NB4 (cell line): ENCODE measurements around the gene LRRC4B.

Source experiments
- DNase-seq: peaks from one replicate; pipeline ENCODE4 v3.0.0; 2010; ENCODE audit warnings: low read depth
- H3K4me3 ChIP-seq: one replicate; pipeline ENCODE4 v1.5.1; 2011; ENCODE audit warnings: mild to moderate bottlenecking, low read depth, low read length, moderate library complexity
- MAX ChIP-seq: IDR thresholded peaks from 2 replicates; pipeline ENCODE4 v1.6.1; 2011; ENCODE audit warnings: low read depth, low read length
- MYC ChIP-seq: IDR thresholded peaks from 2 replicates; pipeline ENCODE4 v1.6.1; 2011; ENCODE audit warnings: low read depth, low read length
- POLR2A ChIP-seq: IDR thresholded peaks from 2 replicates; pipeline ENCODE4 v1.6.1; 2011; ENCODE audit warnings: mild to moderate bottlenecking; ENCODE audit not compliant: insufficient read length; ENCODE audit errors: extremely low read depth
- TF ChIP-seq, protein P1 (sequence below): IDR thresholded peaks from one replicate; pipeline ENCODE4 v1.5.1; 2012; ENCODE audit warnings: low read depth, low read length

LRRC4B gene

DNA sequence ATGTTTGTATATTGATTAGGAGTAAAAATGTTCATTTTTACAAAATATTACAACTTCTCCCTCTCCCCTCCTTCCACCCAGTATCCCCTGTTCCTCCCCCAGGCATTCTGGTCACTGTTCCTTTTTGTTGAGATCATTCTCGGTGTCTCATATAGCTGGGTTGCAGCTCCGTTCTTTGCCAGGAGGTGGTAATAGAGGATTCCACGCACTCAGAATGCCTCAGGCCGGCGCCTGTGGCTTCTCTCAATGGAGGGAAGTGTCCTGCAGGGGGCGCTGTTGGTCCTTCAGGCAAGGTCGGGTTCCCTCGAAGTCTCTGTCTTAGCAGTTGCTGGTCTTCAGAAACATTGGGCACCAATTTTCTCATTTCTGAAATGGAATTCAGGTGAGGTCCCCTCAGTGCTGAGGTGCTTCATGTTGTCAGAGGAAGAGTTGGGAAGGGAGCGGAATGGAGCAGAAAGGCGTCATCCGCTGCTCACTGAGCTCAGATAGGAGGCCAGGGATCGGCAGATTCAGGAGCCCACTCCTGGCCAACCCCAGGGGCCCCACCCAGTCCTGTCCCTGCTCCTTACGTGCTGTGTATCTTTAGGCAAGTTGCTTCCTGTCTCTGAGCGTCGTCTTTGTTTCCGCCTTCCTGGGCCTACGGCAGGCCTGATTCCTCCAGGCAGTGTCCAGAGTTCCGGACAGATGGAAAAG, 81.3 kb downstream of the LRRC4B start:
- no peak overlapping the region for H3K4me3 ChIP-seq
- TF ChIP-seq POLR2A = no peak
- TF ChIP-seq, protein P1, sequence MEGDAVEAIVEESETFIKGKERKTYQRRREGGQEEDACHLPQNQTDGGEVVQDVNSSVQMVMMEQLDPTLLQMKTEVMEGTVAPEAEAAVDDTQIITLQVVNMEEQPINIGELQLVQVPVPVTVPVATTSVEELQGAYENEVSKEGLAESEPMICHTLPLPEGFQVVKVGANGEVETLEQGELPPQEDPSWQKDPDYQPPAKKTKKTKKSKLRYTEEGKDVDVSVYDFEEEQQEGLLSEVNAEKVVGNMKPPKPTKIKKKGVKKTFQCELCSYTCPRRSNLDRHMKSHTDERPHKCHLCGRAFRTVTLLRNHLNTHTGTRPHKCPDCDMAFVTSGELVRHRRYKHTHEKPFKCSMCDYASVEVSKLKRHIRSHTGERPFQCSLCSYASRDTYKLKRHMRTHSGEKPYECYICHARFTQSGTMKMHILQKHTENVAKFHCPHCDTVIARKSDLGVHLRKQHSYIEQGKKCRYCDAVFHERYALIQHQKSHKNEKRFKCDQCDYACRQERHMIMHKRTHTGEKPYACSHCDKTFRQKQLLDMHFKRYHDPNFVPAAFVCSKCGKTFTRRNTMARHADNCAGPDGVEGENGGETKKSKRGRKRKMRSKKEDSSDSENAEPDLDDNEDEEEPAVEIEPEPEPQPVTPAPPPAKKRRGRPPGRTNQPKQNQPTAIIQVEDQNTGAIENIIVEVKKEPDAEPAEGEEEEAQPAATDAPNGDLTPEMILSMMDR = peak; percentile 52
- no peak for TF ChIP-seq MYC
- DNase-seq = peak; percentile 58

GRCh38 chr19:50485284-50485955, 82.8 kb downstream of the LRRC4B start:
- no peak for DNase-seq
- TF ChIP-seq, protein P1 = no peak
- no peak overlapping the region for H3K4me3 ChIP-seq

DNA sequence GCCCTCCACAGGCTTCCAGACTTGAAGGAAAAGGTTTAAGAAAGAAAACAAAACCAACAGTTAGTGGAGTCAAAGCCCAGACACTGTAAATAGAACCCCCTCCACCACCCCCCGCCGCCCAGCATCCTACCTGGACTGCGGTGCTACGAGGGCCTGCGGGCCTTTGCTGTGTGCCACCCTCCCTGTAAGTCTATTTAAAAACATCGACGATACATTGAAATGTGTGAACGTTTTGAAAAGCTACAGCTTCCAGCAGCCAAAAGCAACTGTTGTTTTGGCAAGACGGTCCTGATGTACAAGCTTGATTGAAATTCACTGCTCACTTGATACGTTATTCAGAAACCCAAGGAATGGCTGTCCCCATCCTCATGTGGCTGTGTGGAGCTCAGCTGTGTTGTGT, 85.3 kb downstream of the LRRC4B start:
- H3K4me3 ChIP-seq = no peak overlapping the region
- DNase-seq = no peak
- TF ChIP-seq MAX = no peak
- TF ChIP-seq POLR2A = no peak
- TF ChIP-seq, protein P1 = no peak
- TF ChIP-seq MYC = no peak

- TF ChIP-seq, protein P1 = no peak
- TF ChIP-seq MAX = no peak
- no peak for TF ChIP-seq MYC
- no peak for TF ChIP-seq POLR2A
- DNase-seq = no peak
- no peak overlapping the region for H3K4me3 ChIP-seq
These were observed 85.9 kb downstream of the LRRC4B start for GRCh38 chr19:50482271-50482855.

DNA sequence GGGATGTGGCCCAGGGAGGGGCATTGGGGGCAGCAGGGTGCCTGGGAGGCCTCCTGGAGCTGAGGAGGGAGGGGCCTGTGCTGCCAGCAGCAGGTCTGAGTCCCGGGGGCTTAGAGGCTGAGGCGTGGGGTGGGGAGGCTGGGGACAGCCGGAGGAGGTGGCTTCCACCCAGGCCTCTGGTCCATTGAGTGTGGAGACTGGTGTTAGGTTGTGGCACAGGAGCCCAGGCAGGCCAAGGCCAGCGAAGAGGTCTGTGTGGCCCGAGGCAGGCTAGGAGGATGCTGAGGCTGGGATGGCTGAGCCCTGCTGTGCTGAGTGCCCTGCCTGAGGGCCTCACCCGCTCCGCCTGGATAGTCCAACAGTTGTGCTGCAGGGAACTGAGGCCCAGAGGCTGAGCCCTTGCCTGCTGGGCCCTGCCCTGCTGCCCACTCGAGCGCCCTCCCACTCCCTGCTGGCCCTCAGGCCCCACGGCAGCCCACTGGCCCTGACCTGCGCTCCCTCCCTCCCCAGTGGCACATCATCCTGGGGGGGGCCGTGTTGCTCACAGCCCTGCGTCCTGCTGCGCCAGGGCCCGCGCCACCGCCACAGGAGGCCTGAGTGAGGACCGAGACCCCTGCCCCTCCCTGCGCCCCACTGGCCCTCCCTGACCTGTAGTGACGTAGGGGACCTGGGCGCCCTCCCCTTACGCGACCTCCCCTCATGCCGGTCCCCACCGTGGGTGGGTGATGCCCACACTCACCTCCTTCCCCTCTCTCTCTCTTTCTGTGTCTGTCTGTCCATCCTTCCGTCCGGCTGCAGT, 86.7 kb downstream of the LRRC4B start:
- no peak overlapping the region for H3K4me3 ChIP-seq
- TF ChIP-seq MYC = no peak
- TF ChIP-seq POLR2A = no peak
- no peak for TF ChIP-seq MAX
- TF ChIP-seq, protein P1 = no peak
- DNase-seq = no peak
